HG02623 (cell line): Measurements from ENCODE around the gene AGO1.
"Not testable (repeated sequence)": the region's sequence is repeated elsewhere in the genome, so short reads cannot be mapped to it uniquely, and the experiment has no call there.

ENCODE experiments used
- ATAC-seq: cut with Tn5 transposase; IDR thresholded peaks from one replicate; pipeline ENCODE4 v1.9.1; 2021; ENCODE audit warnings: moderate library complexity; ENCODE audit not compliant: unreplicated experiment

AGO1 gene

DNA sequence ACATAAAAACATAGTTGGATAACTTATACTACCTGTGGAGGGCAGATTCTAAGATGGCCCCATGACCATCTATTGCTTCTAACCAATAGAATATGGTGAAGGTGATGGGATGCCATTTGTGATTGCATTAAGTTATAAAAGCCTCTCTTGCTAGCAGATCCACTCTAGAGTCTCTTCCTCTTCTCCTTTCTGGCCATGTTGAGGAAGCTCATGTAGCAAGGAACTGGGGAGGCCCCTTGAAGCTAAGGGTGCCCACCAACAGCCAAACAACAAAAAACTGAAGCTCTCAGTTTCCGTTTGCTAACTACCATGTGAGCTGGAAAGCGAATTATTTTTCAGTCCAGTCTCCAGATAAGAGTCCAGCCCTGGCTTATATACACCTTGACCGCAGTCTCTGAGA is 16.0 kb upstream of the AGO1 start:
- no peak for ATAC-seq

DNA sequence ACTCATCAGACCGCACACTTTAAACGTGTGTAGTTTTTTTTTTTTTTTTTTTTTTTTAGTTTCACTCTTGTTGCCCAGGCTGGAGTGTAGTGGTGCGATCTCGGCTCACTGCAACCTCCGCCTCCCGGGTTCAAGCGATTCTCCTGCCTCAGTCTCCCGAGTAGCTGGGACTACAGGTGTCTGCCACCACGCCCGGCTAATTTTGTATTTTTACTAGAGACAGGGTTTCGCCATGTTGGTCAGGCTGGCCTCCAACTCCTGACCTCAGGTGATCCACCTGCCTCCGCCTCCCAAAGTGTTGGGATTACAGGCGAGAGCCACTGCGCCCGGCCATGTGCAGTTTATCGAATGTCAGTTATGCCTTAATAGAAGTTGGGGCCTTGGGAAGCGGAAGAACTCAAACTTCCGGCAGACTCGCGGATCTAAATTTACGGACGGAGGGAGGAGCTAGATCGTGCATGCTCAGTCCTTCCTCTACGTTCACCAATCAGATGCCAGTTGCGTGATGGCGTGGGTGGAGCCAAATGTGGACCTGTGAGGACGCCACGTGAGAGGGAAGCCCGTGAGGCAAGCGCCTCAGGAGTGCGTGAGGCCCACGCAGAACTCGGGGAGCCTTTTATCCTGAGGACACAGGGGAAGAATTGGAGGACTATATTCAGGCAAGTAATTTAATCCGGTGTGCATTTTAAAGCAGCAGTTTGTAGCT is 13.6 kb upstream of the AGO1 start:
- not testable (repeated sequence) for ATAC-seq

DNA sequence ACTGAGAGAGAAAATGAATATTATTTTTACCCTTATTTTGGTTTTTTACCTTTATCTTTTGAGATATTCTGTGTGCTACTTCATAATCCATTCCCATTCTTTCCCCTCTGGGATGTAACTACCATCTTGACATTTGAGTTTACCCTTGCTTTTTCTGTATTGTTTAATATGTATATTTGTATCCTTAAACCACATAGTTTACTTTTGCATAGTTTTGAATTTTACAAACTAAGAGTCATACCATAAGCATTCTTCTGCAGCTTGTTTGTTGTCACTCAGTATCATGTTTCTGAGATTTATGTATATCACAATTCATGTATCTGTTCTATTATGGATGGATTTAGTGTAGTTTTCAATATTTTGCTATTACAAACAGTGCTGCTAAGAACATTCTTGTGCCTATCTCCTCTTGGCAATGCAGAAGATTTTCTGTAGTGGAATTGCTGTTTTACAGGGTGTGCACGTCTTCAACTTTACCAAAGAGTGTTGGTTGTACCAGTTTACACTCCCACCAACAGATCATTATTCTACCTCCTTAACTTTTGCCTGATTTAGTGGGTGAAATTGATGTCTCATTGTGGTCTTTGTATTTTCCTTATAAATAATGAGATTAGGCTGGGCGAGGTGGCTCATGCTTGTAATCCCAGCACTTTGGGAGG is 12.2 kb upstream of the AGO1 start:
- no peak for ATAC-seq

DNA sequence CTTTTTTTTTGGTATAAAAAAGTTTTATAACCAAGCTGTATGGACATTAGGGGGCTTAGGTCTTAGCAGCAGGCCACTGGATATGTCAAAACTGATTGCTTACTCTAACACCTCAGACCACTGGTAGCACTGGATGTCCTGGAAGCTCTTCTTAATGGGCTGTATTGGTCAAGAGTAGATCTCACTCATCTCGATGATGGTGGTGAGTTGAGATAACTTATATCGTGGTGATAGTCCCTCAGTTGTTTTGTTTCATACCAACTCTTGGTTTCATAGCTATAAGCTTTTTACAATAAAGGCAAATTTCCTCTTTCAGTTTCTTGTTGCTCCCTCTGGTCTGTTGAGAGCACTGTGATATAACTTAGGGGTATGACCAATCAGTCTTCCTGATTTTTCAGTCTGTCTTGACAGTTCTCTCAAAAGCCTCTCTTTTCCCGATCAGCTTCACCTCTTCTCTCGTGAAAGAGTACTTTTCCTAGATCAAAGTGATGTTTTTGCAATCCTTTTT is 9.7 kb upstream of the AGO1 start:
- ATAC-seq, result no peak

DNA sequence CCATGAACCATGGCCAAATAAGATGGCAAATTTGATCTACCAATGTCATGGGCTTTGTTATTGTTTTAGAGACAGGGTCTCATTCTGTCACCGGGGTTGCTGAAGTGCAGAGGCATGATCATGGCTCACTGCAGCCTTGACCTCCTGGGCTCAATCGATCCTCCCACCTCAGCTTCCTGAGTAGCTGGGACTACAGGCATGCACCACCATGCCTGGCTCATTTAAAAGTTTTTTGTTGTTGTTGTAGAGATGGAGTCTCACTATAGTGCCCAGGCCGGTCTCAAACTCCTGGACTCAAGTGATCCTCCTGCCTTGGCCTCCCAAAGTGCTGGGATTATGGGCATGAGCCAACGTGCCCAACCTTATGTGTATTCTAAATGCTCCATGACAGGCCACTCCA is 8.9 kb upstream of the AGO1 start:
- not testable (repeated sequence) for ATAC-seq

DNA sequence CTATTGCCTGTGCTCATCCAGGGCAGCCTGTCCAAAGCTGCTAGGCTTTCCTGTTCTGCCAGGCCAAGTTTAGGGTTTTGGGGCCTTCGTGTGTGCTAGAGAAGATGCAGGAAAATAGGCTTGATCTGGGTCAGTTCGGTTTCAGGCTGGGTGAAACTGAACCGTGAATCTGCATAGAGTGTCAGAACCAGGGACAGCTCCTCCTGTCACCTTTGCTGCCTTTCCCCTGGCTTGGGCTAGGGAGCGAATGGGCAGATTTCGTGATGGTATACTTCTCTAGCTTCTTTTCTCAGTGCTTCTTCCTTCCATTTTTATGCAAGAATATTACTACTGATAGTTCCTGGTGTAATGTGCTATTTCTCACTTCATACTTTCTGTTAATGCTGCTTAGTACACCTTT is 6.0 kb upstream of the AGO1 start:
- ATAC-seq, result no peak

DNA sequence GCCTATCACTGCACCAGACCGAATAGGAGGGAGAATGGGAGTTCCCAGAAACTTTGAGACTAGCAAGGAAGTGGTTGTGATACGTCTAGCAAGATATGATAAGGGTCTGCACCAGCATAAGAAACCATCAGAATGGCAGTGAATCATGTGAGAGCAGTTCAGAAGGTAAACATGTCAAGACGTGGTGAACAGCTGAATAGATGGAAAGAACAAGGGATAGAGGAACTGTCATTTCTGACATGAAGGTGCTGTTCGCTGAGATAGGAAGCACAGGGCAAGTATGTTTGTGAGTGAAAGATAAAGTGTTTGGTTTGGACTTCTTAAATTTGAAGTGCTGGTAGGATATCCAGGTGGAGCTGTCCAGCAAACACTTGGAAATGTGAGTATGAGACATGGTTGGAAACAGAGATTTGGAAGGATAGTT is 1.1 kb upstream of the AGO1 start:
- ATAC-seq, result no peak

DNA sequence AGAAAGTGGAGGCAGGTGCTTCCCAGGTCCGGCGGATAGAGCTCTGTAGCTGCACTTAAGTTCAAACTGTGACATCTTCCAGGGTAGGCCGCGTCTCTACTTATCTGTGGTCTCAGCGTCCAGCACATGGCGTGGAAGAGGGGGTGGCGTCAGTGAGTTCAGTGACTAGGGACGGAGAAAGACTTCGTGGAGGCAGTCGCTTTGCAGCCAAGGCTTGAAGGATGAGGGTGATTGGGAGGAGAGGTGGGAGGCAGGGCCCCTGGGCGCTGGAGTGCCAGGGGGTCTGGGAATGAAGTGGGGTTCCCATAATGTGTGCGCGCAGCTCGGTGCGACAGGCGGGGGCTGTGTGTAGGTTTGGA is 444 bp upstream of the AGO1 start:
- ATAC-seq, result no peak

DNA sequence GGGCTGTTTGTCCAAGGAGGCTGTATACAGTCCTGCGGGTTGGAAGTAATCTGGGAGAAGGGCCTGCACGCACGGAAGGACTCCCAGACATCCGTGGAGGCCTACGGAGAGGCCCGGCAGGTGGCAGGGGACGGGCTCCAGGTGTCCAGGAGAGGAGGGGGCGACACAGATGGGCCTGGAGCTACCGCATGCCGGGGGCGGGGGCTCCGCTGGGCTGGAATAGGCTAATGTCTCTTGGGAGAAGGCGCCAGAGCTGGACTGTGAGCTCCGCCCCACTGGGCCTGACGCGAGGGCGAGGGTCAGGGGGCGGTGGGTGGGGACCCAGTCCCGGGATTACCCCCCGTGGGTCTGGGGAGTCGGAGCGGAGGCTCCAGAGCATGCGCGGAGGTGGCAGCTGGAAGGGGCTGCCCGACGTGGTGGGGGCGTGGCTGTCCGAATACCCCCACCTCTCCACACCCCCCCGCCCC is 659 bp downstream of the AGO1 start:
- no peak for ATAC-seq

DNA sequence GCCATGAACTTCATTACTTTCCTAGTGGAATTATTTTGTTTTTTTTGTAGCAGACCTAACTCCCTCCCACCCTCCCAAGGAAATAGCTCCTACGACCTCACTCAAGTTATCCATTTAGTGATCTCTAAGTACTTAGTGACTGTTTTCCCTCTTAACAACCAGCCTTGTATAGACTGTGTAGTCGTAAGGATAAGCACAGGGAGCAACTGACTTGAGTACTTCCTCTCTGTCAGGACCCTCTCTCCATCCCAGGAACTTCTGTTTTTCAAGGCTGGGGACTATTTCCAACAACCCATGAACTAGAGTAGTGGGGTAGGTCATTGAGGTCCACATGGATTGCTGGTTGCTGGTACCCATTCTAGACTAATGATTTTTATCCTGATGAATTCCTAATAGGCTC is 1.9 kb downstream of the AGO1 start:
- ATAC-seq, result no peak

DNA sequence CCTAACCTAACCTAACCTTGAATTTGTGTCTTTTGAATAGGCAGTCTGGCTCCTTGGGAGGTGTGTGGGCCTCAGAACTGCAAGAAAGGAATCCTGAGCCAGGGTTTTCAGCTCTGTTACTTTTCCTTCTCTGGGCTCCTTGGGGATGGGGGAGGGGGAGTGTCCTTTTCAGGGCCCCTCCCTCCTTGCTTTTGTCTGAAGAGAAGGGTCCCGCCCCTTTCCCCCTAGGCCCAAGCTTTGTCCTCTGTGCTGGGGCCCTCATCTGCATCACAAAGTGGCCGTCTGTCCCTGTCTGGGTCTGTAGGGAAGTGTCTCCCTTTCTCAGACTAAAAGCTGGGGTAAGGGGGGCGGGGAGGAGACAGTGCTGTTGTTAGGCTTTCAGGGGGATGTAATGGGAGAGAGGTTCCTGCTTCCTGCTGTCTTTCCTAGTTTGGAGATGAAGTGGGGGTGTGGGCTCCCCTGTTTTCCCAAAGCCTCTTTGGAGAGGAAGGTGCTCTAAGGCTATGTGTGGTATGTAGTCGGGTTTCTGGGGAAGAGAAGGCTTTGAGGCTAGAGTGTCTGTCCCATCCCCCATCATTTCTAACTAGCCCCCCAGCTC is 3.1 kb downstream of the AGO1 start:
- ATAC-seq, result no peak

DNA sequence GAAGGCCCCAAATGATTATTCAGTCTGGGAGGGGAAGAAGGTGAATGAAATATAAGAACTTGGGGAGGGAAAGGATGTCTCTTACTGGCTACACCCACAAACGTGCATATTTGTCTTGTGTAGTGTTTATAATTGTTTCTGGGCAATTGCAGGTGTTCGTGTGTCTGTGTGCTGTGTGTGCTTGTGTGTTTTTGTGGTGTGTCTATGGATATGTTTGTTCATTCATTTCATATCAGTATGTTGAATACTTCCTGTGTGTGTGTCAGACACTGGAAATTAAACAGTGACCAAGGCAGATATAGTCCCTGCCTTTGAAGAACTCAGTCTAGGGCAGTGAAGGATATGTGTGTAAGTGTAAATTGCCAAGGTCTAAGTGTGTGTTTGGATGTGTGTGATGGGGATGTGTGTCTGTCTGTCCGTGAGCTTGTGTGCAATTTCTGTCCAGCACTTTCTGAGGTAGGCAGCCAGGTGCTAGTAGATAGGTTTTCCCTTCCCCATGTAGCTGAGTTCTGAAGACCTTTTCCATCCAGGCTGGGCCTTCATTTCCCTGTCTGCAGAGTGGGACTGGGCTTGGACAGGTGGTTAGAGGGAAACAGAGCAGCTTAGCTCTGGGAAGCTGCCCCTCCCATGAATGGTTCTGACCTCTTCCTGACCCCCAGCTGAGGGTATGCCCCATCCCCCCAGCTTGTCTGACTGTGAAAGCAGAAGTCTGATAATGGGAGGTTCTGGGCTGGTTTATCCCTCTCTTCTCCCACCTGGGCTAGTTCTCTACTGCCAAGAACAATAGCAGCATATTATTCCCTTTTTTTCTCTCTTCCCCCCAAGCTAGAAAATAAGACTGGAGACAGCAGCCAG is 3.8 kb downstream of the AGO1 start:
- ATAC-seq, result no peak

DNA sequence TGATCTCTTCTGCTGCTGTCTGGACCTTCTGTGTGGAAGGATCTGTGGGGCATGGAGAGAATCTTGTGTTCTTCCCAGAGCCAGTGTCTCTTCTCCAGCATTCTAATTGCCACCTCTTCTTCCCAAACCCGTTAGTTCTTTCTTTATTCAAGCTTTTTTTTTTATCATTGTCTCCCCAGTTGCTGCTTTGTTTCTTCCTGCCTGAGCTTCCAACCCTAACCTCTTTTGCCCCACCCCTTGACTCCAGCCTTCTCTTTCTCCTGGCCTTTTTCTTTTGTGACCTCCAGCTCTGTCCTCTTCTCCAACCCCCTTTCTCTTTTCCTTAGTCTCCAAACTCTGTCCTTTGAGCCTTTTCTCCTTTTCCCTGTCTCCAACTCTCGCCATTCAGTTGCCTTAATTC is 4.5 kb downstream of the AGO1 start:
- ATAC-seq, result no peak

DNA sequence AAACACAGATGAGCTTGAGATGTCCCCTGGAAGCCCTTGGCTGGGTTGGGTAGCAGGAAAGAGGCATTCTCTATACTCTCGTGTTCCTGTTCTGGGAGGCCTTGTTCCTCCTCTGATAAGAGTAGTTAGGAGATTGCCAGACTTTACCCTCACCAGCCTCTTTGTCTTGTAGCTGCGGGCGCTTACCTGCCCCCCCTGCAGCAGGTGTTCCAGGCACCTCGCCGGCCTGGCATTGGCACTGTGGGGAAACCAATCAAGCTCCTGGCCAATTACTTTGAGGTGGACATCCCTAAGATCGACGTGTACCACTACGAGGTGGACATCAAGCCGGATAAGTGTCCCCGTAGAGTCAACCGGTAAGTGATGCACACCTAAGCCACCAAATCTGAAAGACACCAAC is 5.2 kb downstream of the AGO1 start:
- ATAC-seq, result no peak

DNA sequence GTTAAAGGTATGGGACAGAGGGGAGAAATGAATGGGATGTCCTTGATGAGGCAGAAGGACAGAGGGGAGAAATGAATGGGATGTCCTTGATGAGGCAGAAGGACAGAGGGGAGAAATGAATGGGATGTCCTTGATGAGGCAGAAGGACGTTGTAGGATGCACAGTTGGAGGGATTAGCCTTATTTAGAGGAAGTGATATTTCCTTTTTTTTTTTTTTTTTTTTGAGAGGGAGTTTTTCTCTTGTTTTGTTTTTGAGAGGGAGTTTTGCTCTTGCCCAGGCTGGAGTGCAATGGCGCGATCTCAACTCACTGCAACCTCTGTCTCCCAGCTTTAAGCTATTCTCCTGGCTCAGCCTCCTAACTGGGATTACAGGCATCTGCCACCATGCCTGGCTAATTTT is 6.0 kb downstream of the AGO1 start:
- not testable (repeated sequence) for ATAC-seq

DNA sequence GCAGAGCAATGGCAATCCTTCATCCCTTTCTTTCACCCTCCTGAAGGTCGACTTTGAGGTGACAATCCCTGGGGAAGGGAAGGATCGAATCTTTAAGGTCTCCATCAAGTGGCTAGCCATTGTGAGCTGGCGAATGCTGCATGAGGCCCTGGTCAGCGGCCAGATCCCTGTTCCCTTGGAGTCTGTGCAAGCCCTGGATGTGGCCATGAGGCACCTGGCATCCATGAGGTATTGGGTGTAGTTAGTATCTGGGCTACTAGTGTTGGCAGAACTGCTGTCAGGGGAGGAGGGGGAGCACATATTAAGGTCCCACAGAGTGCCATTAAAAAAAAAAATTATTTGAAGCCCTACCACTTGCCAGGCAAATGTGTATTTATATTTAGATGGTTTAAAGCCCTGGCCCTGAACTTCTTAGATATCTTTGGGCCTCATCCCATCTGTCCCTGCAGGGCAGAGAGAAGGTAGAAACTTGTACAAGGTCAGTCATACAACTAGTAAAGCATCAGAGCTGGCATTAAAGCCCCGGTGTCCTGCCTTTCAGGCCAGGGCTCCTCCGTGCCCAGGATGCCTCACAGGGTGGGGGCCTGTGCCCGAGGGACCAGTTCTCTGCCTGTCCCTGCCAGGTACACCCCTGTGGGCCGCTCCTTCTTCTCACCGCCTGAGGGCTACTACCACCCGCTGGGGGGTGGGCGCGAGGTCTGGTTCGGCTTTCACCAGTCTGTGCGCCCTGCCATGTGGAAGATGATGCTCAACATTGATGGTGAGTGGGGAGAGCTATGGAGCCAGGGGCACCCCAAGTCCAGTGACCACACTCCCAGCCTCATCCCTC is 10.3 kb downstream of the AGO1 start:
- no peak for ATAC-seq

DNA sequence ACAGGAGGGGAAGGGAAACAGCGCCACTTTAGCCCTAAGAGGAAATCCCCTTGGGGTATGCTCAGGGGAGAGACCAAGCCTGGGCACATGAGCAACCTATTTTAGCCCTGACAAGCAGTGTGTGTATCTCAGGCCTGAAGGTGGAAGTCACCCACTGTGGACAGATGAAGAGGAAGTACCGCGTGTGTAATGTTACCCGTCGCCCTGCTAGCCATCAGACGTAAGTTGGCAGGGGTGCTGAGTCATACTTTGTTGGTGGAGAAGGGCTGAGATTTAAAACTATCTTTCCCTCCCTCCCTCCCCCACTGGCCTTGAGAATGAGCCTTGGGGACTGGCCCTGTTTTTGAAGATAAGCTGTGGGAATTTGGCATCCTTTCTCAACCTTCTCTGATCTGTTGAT is 11.2 kb downstream of the AGO1 start:
- ATAC-seq, result no peak

DNA sequence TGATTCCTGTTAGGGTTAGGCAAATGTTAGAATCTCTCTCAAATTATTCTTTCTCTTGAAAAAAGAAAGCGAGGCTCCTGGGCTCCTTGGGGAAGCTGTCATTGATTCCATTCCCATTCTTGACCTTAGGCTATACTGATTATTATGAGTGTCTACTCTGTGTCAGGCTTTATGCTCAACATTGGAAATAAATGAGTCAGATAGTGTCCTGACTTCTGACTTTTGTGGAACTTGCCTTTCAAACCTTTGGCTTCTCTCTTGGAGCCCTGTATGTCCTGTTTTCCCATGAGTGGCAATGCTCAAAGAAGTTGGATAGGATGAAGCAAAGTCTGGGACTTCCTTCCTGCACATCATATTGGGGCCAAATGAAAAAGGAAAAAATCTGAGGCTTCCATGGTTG is 11.6 kb downstream of the AGO1 start:
- ATAC-seq, result no peak

DNA sequence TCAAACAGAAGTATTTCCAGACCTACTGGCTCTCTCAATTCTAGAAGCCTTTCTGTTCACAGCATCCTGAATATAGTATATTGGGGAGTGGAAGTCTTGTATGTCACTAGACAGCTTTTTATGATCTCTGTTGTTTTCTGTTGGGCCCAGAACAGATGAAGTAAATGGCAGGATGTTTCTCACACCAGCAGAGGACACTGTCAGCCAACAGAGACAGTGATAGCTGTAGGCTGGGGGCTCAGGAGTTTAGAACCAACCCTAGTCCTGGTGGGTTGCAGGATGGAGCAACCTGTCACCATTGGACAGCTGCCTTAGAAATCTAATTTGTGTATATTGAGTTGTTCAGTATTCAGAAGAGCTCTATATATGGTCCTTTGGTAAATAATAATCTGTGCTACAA is 16.9 kb downstream of the AGO1 start:
- no peak for ATAC-seq

DNA sequence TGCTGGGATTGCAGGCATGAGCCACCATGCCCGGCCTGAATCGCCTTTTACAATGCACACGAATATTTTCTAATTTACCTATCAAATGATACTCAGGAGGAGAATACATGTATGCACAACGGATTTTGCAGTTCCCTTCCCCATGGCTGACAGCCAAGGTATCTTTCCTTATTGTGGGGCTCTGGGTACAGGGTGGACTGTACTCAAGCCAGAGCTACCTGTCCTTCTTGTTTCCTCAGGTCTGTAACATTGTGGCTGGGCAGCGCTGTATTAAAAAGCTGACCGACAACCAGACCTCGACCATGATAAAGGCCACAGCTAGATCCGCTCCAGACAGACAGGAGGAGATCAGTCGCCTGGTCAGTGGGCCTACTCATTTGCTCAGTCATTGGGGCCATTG is 18.2 kb downstream of the AGO1 start:
- no peak for ATAC-seq
